SK-N-SH (cell line): Measurements from ENCODE around the gene ZNF331.

Experiments used
- POLR2AphosphoS5 ChIP-seq: IDR thresholded peaks from 2 replicates; pipeline ENCODE4 v1.6.1; 2012; ENCODE audit warnings: low read depth, low read length
- RXRA ChIP-seq: IDR thresholded peaks from 2 replicates; pipeline ENCODE4 v1.4.0; 2012; ENCODE audit warnings: low read depth, mild to moderate bottlenecking, borderline replicate concordance

DNA sequence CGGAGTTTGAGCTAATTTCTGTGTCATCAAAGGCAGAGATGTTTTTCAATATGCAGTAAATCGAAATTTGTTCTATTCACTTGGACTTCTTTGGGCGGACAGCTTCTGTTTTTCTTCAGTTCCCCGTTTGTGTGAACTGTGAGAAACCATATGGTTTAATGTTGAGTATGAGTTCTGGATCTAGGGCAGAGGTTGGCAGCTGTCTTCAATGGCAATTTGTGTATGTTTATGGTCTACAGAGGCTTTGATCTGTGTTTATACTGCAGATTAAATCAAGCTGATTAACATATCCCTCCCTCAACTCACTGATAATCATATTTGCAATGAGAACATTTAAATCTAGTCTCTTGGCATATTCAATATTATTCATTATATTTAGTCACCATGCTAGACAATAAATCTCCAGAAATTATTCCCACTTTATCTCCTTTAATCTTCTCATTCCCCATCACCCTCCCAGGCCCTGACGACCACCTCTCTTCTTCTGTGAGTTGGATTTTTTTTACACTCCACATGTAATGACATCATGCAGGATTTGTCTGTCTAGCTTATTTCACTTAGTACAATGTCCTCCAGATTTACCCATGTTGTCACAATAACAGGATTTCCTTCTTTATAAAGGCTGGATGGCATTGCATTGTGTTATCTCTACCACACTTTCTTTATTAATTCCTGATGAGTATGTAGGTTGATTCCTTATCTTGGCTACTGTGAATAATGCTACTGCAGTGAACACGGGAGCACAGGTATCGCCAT, 9.0 kb downstream of the ZNF331 start:
- no peak for TF ChIP-seq POLR2AphosphoS5
- TF ChIP-seq RXRA, result no peak
